Hepatocyte (in vitro differentiated cells): ENCODE measurements around the gene VSTM2A. TPM values are rescaled to one million over a fixed set of nuclear protein-coding genes. Genes with fewer than 3 reads are reported as not detected.

Experiments used
- DNase-seq: peaks from one replicate; pipeline ENCODE4 v3.0.0-alpha.2; 2016; ENCODE audit warnings: low spot score
- H2AFZ ChIP-seq: fragments of 200-600 bp; sonication (generic); 2 replicates; pipeline ENCODE4 v1.6.0; 2016; ENCODE audit warnings: antibody characterized with exemption, mild to moderate bottlenecking
- H3K27ac ChIP-seq: fragments of 200-600 bp; sonication (generic); 2 replicates; pipeline ENCODE4 v1.5.1; 2016; ENCODE audit warnings: mild to moderate bottlenecking
- H3K27me3 ChIP-seq: fragments of 200-600 bp; sonication (generic); 2 replicates; pipeline ENCODE4 v1.6.1; 2016
- H3K36me3 ChIP-seq: fragments of 200-600 bp; sonication (generic); replicated peaks from 2 replicates; pipeline ENCODE4 v1.5.1; 2016; ENCODE audit warnings: low read depth; ENCODE audit not compliant: insufficient read depth
- H3K4me1 ChIP-seq: fragments of 200-600 bp; sonication (generic); 2 replicates; pipeline ENCODE4 v1.5.1; 2016; ENCODE audit warnings: mild to moderate bottlenecking, moderate library complexity; ENCODE audit not compliant: insufficient read depth
- H3K4me2 ChIP-seq: fragments of 200-600 bp; sonication (generic); 2 replicates; pipeline ENCODE4 v1.6.0; 2016
- H3K4me3 ChIP-seq: fragments of 200-600 bp; sonication (generic); 2 replicates; pipeline ENCODE4 v1.5.1; 2016; ENCODE audit warnings: mild to moderate bottlenecking
- H3K79me2 ChIP-seq: fragments of 200-600 bp; sonication (generic); 2 replicates; pipeline ENCODE4 v1.6.0; 2017; ENCODE audit warnings: mild to moderate bottlenecking
- H3K9me2 ChIP-seq: fragments of 200-600 bp; sonication (generic); replicated peaks from 2 replicates; pipeline ENCODE4 v1.6.0; 2017; ENCODE audit warnings: mild to moderate bottlenecking; ENCODE audit not compliant: insufficient read depth
- H3K9me3 ChIP-seq: fragments of 200-600 bp; sonication (generic); 2 replicates; pipeline ENCODE4 v1.5.1; 2016; ENCODE audit warnings: low read depth, mild to moderate bottlenecking
- H4K20me1 ChIP-seq: fragments of 200-600 bp; sonication (generic); 2 replicates; pipeline ENCODE4 v1.6.0; 2016; ENCODE audit warnings: mild to moderate bottlenecking; ENCODE audit not compliant: insufficient read depth, poor library complexity, severe bottlenecking
- CTCF ChIP-seq: fragments of 200-600 bp; sonication (generic); IDR thresholded peaks from 2 replicates; pipeline ENCODE4 v1.5.1; 2016; ENCODE audit warnings: antibody characterized with exemption, mild to moderate bottlenecking; ENCODE audit not compliant: poor library complexity
- EZH2 ChIP-seq: fragments of 200-600 bp; sonication (generic); IDR thresholded peaks from 2 replicates; pipeline ENCODE4 v1.6.1; 2016; ENCODE audit warnings: antibody characterized with exemption, mild to moderate bottlenecking, borderline replicate concordance
- EZH2phosphoT487 ChIP-seq: fragments of 200-600 bp; sonication (generic); IDR thresholded peaks from one replicate; pipeline ENCODE4 v1.6.1; 2018; ENCODE audit warnings: antibody characterized with exemption, mild to moderate bottlenecking, low read depth, moderate library complexity; ENCODE audit not compliant: unreplicated experiment, severe bottlenecking
- WGBS: methylation state at CpG from one replicate; pipeline ENCODE4 v1.1.6; 2016; ENCODE audit warnings: low lambda C conversion rate; ENCODE audit errors: missing lambda C conversion rate; 5-methylcytosine and 5-hydroxymethylcytosine counted together
- polyA plus RNA-seq: library from polyadenylated mRNA; unstranded; fragments of >200 nt; fragmentation: Nextera tagmentation; extraction: Ambion mirVana; gene quantifications from 2 replicates; pipeline ENCODE4 v1.2.1, GENCODE V29; 2016
- total RNA-seq: library from RNA; depleted of rRNA; stranded (reverse); fragments of >200 nt; gene quantifications from 2 replicates; pipeline ENCODE4 v1.2.3, GENCODE V29; 2014

The VSTM2A gene
- total and polyA plus RNA-seq, 2 experiments from 2014 or later = not detected

- TF ChIP-seq CTCF (no peak), EZH2phosphoT487 (peak; percentile 28), EZH2 (no peak)
- Histone ChIP-seq H3K4me2 (no peak overlapping the region), H3K27me3 (peaks cover 83% of the 10 kb centered on the region), H3K27ac (no peak overlapping the region), H2AFZ (no peak overlapping the region), H3K4me1 (no peaks in the 10 kb centered on the region), H3K4me3 (no peak overlapping the region), H3K36me3 (no peaks in the 10 kb centered on the region), H3K9me2 (no peaks in the 10 kb centered on the region), H3K79me2 (no peaks in the 10 kb centered on the region), H4K20me1 (no peaks in the 10 kb centered on the region), H3K9me3 (no peaks in the 10 kb centered on the region)
- DNase-seq = no peak
- 0% methylated on average over 2 of the region's 5 CpGs for WGBS
Observed at GRCh38 chr7:54545241-54545563, 3.0 kb downstream of the VSTM2A start.

- peak; percentile 48 for DNase-seq
- H2AFZ ChIP-seq = no peak overlapping the region
- H3K27me3 ChIP-seq = peaks cover 71% of the 10 kb centered on the region
- no peaks in the 10 kb centered on the region for H3K36me3 ChIP-seq
- H3K9me3 ChIP-seq = no peaks in the 10 kb centered on the region
- no peaks in the 10 kb centered on the region for H4K20me1 ChIP-seq
- no peaks in the 10 kb centered on the region for H3K79me2 ChIP-seq
- TF ChIP-seq EZH2 (peak; percentile 55), CTCF (peak; percentile 46), EZH2phosphoT487 (no peak)
- no peak overlapping the region for H3K4me3 ChIP-seq
- H3K27ac ChIP-seq = no peak overlapping the region
- peak overlapping the region; percentile 85 for H3K4me2 ChIP-seq
- no peaks in the 10 kb centered on the region for H3K4me1 ChIP-seq
- 1% methylated on average over 16 of the region's 80 CpGs for WGBS
- H3K9me2 ChIP-seq = no peaks in the 10 kb centered on the region
Observed at GRCh38 chr7:54546081-54546985, 4.2 kb downstream of the VSTM2A start.

GRCh38 chr7:54546986-54547314, 4.8 kb downstream of the VSTM2A start:
- TF ChIP-seq CTCF = no peak
- peak; percentile 50 for TF ChIP-seq EZH2
- no peaks in the 10 kb centered on the region for H4K20me1 ChIP-seq
- no peak for DNase-seq
- no peak overlapping the region for H3K4me3 ChIP-seq
- under 1% methylated on average over 14 of the region's 15 CpGs for WGBS
- no peaks in the 10 kb centered on the region for H3K79me2 ChIP-seq
- no peaks in the 10 kb centered on the region for H3K9me3 ChIP-seq
- no peaks in the 10 kb centered on the region for H3K4me1 ChIP-seq
- peaks cover 65% of the 10 kb centered on the region for H3K27me3 ChIP-seq
- H3K4me2 ChIP-seq = peak overlapping the region; percentile 85
- no peak overlapping the region for H3K27ac ChIP-seq
- H3K9me2 ChIP-seq = no peaks in the 10 kb centered on the region
- H3K36me3 ChIP-seq = no peaks in the 10 kb centered on the region
- H2AFZ ChIP-seq = no peak overlapping the region
